Activated CD4-positive, alpha-beta T cell treated with anti-CD3 and anti-CD28 coated beads, Interleukin-2, amount 50 U/mL, for 48 hours (primary cell): ENCODE measurements around the gene RELCH.
A peak's percentile ranks its signal among the peaks of the same experiment; 100 is the strongest.

Source experiments
- DNase-seq, 2 experiments: peaks; one replicate each; pipeline ENCODE4 v3.0.0-alpha.2; 2020

The RELCH gene

GRCh38 chr18:62264984-62265383, 77.9 kb downstream of the RELCH start:
- no peak for DNase-seq

GRCh38 chr18:62277045-62277444, 90.0 kb downstream of the RELCH start:
- DNase-seq = no peak

GRCh38 chr18:62279561-62279960, 92.5 kb downstream of the RELCH start:
- DNase-seq = no peak

DNA sequence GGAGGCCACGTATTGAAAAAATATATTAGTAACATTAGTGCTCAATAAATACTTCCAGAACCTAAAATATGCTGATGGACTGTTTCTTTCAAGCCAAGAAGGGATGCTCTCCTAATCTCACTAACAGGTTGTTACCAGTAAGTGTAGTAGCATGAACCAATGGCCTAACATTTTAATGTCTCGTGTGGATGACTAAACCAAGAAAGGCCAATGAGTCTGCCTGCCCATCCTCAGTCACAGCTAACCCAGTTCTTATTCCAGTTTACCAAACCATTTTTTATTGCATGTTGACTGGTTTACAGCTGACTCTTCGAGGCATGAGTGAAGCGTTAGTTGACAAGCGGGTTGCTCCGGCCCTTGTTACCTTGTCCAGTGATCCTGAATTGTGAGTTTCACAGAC, 93.0 kb downstream of the RELCH start:
- no peak for DNase-seq

- DNase-seq = no peak
Measured at GRCh38 chr18:62280786-62281185, 93.7 kb downstream of the RELCH start.

DNA sequence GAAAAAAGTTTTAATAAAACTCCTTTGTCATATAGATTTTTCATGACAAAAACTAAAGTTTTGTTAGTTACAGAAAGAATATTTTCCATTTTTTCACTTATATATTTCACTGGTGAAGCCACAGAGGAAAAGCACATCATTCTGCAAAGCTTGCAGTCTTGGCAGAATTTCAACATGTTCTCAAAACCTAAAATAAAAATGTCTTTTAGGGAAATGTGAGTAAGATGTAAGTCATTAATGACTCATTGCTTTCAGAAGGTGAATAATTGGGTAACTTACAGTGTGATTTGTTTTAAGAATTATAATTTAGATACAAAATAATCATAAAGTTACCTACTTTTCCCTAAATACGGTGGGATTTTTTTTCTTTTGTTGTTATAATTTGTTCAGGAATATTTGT, 94.6 kb downstream of the RELCH start:
- no peak for DNase-seq

DNA sequence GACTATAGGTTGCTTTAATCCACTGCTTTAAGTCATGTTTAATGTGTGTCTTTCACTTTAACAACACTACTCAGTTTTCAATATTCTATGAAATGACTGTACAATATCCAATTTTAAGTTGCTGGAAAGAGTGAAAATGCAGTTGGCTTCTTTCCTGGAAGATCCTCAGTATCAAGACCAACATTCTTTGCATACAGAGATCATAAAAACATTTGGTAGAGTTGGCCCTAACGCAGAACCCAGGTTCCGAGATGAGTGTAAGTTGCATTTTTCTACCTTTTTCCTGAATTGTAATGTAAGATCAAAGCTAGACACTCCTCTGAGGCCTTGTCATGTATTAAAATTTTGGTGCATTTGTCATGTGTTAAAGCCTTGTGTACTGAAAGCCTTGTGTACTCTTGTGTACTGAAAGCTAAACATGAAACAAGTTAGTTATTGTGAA, 95.2 kb downstream of the RELCH start:
- no peak for DNase-seq

DNA sequence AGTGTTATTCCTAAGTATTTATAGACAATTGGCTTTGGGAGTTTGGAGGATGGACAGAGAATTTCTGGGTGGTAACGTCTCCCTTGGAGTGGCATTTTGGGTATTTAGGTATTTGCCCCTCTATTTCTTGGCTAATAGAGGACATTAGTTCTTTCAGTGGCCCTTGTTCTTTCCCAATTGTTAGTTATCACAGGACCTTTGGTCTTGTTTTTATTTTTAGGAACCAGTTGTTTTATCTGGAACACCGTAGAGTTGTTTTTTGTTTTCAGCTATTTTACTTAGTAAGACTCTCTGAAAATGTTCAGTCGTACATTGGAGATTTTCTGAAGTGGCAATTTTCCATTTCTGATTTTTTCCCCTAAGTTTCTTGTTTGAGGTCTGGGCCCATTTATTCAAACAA, 97.6 kb downstream of the RELCH start:
- no peak for DNase-seq

DNA sequence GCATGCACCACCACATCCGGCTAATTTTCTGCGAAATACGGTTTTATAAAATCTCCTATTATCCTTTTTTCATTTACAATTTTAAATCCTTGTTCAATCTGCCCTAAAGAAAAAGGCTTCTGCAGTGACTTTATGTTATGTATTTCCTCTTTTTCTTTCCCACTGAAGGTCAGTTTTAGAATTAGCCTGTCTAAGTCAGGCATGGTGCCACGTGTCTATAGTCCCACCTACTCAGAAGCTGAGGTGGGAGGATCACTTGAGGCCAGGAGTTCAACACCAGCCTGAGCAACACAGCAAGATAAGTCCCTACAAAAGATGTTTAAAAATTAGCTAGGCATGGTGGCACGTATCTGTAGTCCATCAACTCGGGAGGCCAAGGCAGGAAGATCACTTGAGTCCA, 98.2 kb downstream of the RELCH start:
- DNase-seq = no peak

GRCh38 chr18:62287781-62288664, 101.0 kb downstream of the RELCH start:
- DNase-seq = no peak

DNA sequence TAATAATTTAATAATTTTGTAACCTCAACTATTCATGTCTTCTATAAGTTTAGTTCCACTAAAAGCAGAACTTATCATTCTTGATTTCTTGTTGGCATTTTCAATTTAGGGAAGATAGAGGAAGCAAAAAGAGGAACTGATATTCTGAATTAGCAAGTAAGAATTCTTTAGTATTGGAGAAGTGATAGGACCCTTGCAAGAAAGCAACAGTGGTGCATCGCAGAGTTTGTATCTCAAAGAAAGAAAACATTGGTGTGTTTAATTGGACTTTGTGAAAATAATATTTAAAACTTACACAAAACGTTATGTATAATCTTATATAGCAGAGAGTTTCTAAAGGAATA, 101.6 kb downstream of the RELCH start:
- no peak for DNase-seq

DNA sequence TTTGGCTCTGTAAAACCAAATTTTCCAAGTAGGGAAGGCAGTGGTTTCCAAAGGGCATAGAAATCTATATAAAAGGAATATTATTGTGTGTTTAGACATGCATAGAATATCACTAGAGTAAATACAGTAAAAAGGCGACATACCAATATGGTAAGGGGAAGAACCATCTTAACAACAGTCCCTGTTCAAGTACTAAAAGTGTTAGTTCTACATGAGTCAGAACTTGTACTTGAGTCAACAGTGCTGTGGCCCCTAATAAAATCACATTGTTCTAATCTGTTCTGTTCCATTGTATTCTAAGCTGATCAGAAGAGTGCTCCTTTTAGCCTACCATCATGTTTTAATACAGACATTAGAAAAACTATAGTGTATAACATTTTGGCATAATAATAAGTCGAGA, 102.0 kb downstream of the RELCH start:
- no peak for DNase-seq

DNA sequence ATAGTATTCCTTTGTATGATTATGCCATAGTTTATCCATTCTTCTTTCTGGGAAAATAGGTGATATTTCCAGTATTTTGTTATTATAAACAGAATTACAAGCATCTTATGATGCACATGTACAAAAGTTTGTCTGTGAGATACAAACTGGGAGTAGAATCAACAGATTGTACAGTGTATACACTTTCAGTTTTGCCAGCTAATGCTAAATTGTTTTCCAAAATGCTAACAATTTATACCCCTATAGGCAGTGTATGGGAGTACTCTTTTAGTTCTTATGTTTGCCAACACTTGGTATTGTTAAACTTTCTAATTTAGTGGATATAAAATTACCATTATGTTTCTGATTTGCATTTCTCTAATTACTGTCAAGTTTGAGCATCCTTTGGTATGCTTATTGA, 107.0 kb downstream of the RELCH start:
- no peak for DNase-seq

DNA sequence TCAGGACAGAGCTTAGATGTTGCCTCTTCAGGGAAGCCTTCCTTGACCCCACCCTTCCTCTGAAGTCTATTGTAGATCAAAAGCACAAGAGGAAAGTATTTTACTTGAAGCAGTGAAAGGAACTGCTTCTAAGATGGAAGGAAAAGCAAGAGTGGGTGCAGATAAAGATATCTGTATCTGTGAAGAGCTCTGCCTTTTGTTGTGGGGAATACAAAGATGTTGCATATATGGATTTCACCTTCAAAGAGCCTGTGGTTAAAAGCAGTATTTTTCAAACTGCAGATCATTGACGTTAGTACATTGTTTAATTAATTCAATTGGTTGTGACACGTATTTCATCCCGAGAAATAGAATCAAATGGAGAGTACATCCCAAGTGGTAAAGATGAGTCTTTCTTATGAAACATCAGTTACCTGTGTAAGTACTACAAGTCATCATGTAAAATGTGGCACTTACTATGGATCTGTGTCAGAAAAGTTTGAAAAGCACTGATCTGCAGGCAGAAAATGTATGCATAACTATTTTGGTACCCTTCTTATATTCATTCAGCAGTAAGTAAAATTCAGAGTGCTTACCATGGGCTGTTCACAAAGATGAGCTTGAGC, 113.4 kb downstream of the RELCH start:
- DNase-seq = no peak

DNA sequence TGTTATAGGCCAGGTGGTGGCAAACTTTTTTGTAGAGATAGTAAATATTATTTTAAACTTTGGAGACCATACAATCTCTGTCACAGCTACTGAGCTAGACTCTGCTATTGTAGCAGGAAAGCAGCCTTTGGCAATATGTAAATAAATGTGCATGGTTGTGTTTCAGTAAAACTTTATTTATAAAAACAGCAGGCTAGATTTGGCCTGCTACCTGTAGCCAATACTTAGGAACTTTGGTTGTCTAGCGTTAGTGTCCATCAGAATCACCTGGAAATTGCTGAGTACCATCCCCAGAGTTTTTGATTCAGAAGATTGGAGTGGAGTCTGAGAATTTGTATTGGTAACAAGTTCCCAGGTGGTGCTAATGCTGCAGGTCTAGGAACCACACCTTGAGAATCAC, 114.3 kb downstream of the RELCH start:
- no peak for DNase-seq

- no peak for DNase-seq
Measured at GRCh38 chr18:62312851-62313250, 125.8 kb downstream of the RELCH start.

GRCh38 chr18:62318228-62319180, 131.4 kb downstream of the RELCH start:
- DNase-seq = no peak

DNA sequence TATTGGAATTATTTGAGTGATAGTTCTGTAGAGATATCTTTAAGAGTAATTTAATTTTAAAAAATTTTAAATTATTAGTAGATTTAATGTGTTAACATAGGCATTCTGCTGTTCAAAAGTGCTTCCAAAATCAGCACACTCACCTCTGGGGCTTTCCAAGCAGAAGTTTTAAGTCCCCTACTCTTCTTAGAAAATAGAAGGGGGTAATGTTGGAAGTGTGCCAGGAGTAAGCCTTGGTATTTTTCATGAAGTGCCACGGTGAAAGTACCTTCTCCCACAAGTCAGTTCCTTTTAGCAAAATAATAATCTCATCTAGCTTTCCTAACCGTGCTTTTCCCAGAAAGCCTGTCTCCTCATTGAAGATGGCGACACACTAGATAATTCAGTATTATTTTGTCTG, 134.1 kb downstream of the RELCH start:
- DNase-seq = no peak

- DNase-seq = no peak
Measured at GRCh38 chr18:62323483-62324180, 136.6 kb downstream of the RELCH start.

DNA sequence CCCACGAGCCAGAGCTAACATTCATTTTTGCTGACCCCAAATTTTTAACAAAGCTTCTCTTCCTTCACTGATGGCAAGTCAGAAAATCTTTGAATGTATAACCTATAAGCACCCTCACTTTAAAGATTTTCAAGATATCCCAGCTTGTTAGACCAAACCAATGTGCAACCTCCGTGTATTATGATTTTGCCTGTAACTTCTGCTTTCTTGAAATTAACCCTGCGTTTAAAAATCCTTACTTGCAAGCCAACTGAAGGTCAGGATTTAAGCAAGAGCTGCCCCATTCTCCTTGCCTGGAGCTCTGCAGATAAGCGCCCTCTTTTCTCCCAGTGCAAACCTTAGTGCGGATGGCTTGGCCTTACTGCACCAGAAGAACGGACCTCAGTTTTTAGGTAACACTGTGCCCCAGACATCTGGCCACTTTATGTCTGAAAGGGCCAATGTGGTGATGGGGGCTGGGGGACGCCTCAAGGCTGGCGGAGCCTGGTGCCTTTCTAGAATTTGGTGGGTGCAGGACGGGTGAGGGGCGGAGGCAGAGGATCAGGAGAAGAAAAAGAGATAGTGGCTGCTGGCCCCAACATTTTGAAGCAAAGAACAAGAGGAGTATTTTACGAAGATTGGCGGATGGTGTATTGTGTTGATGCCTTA, 137.2 kb downstream of the RELCH start:
- no peak for DNase-seq

DNA sequence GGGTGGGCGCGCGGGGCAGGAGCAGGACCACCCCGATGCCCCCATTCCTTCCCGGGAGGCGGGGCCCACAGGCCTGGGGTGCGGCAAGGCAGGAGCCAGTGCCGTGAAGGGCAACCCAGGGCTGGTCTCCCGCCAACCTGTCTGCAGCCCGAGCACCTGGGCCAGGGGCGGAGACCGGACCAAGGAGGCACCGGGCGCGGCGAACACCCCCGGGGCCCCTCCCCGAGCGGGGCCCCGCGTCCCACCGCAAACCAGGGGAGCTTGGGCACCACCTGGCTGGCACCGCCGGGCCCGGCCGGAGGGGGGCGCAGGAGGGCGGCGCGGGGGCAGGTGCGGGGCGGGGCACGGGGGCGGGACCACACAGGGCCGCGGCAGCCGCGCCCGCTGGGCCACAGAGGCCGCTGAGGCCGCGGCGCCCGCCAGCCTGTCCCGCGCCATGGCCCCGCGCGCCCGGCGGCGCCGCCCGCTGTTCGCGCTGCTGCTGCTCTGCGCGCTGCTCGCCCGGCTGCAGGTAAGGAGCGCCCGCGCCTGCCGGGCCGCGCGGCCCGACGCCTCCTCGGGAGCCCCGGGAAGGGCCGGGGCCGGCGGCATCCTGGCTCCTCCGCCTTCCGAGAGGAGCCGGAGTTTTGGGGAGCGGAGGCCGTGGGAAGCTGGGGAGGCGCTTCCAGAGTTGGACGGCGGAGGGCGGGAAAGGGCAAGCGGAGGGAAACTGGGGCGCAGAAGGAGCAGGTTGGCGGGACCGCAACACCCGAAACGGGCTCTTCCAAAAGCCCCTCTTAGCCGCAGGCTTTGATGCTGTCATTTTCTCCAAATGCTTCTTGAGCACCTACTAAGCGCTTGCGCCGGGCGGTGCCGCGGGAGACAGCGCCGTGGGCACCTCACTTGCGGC, 138.1 kb downstream of the RELCH start, which contains the start of gene TNFRSF11A:
TNFRSF11A (plus strand) TSS at position 394 of the 889 bp plus-strand sequence; CDS start at position 437, 43 bp downstream.
- peak; percentile 71 for DNase-seq
